NCI-H2171 treated with DMSO at 0.1 percent for 48 hours (cell line): Measurements from ENCODE around the gene FOLR1.
"Not testable (repeated sequence)": the region's sequence is repeated elsewhere in the genome, so short reads cannot be mapped to it uniquely, and the experiment has no call there.

Source experiments
- DNase-seq: peaks from one replicate; lab custom pipeline; 2025; lab: John Stamatoyannopoulos, UW

The FOLR1 gene

DNA sequence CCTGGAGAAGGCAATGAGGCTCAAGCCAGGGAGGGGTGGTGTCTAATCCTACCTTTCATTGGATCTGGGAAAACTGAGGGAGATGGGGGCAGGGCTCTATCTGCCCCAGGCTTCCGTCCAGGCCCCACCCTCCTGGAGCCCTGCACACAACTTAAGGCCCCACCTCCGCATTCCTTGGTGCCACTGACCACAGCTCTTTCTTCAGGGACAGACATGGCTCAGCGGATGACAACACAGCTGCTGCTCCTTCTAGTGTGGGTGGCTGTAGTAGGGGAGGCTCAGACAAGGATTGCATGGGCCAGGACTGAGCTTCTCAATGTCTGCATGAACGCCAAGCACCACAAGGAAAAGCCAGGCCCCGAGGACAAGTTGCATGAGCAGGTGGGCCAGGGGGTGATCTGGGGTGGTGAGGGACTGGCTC is at the start of gene FOLR1:
FOLR1 (plus strand) TSS at position 180 of the 421 bp plus-strand sequence; CDS start at position 214, 34 bp downstream.
- no peak for DNase-seq

DNA sequence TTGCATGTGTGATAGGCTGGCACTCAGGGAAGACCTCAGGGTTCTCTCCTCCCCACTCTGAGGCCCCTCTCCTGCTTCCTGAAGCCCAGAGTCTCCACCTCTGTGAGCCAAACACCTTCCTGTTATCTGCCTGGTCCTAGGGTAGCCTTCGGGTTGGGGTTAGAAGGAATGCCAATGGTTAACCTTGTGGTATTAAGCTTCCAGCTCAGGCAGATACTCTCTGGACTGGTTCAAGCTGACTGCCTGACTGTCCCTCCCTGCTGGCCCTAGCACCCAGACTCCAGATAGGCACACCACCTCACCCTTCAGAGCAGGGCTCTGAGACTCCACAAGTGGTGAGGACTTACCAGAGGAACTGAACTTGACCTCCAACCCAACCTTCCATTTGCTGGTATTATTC is 49.4 kb upstream of the FOLR1 start:
- DNase-seq: not testable (repeated sequence)

DNA sequence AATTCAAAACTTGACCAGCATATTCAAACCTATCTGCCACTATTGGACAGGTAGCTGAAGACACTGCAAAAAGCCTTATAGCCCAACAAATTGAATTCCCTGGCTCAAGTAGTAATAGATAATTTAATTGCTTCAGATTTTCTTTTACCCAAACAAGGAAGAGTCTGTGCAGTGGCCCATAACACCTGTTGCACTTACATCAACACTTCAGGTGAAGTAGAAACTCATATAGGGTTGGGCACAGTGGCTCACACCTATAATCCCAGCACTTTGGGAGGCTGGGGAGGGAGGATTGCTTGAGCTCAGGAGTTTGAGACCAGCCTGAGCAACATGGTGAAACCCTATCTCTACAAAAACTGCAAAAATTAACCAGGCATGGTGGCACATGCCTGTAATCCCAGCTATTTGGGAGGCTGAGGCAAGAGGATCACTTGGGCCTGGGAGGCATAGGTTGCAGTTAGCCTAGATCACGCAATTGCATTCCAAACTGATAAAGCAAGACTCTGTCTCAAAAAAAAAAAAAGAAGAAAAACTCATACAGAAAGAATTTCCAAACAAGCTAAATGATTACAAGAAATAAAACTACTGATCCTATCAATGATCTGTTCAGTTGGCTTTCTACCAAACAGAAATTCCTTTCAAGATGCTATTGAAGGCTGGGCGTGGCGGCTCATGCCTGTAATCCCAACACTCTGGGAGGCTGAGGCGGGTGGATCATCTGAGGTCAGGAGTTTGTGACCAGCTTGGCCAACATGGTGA is 47.0 kb upstream of the FOLR1 start:
- DNase-seq: no peak

DNA sequence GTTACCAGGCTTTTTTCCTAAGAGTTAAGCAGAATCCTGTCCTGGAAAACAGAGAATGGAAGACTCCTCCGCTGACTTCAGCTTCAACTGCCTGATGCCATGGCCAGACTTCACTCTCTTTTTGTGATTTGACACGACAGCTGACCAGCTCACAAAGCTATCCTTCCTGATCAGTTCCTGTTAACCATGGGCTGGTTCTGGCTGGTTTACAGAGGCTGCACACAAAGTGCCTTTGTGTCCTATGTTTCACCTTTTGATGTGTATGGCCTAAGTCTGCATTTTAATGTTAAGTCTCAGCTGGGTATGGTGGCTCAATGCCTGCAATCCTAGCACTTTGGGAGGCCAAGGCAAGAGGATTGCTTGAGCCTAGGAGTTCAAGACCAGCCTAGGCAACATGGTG is 45.3 kb upstream of the FOLR1 start:
- DNase-seq: no peak

DNA sequence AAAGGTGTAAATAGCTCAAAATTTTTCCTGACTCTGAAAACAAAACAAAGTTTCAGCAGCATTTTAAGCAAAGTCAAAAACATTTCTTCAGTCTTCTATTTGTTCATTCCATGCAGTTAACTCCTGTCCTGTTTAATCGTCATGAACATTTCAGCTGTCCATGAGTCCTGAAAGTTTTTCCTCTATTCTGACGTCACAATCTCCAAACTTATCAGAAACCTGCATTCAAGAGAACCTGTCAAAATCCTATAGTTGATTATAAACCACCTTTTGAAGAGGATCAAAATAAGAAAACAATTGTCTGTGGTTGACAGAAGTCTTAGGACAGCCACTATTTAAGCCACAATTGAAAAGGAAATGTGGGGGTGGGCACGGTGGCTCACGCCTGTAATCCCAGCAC is 41.1 kb upstream of the FOLR1 start:
- no peak for DNase-seq

DNA sequence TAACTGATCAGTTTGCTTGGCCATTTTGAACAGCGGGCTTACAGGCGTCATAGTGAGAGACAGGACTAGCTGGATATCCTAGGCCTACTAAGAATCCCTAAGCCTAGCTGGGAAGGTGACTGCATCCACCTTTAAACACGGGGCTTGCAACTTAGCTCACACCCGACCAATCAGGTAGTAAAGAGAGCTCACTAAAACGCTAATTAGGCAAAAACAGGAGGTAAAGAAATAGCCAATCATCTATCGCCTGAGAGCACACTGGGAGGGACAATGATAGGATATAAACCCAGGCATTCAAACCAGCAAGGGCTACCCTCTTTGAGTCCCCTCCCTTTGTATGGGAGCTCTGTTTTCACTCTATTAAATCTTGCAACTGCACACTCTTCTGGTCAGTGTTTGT is 38.1 kb upstream of the FOLR1 start:
- DNase-seq: not testable (repeated sequence)

DNA sequence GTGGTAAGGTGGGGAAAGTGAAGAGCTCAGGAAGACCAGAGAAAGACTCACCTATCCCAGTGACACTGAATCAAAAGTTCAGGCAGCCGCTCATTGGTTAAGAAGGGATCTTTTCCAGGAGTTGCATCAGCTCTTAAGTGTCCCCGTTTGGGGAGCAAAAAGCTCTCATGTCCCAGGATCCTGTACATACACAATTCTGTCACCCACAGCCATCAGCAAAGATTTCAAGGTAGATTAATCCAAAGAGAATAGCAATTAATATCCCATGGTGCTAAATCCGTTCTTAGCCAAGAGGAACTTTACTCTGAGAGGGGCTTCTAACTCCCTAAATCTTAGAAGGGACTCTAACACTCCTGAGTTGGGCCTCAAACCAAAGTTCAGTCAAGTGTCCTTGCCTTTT is 37.1 kb upstream of the FOLR1 start:
- no peak for DNase-seq

DNA sequence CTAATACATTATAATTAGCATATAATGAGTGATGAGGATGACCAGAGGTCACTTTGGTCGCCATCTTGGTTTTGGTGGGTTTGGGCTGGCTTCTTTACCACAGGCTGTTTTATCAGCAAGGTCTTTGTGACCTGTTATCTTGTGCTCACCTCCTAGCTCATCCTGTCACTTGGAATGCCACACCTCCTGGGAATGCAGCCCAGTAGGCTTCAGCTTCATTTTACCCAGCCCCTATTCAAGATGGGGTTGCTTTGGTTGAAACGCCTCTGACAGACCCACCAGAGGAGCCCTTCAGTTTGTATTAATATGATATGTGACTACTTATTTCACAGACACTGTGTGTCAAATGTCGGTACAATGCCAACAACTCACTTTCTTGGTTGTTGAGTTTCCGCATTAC is 36.2 kb upstream of the FOLR1 start:
- DNase-seq: no peak

DNA sequence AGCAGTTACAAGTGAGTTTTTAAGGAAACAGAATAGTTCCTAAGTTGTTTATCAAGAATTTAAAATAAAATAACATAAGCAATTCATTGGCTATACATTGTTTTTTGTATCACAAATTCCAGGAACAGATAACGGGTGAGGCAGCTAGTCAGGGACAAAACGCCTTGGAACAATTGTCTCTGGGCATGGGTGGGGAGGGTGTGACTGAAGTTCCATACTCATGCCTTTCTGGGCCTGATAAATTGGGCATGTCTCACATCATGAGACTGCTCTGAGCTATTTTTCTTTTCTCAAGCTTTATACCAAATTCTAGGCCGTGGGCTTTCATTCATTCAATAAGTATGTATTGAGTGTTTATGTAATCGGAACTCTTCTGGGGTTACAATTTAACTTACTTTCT is 34.8 kb upstream of the FOLR1 start:
- no peak for DNase-seq

DNA sequence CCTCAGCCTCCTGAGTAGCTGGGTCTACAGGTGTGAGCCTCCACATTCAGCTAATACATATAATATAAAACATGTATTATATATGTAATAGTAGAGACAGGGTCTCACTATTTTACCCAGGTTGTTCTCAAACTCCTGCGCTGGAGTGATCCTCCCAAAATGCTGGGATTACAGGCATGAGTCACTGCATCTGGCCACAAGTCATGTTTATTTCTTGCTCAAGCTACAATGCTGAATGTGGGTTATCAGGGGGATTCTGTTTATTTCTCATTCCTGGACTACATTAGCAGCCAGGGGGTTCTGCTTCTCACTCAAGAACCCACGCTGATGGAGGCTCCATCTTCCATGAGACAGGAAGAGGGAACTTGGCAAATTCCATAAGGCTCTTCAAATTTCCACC is 31.6 kb upstream of the FOLR1 start:
- DNase-seq: no peak

DNA sequence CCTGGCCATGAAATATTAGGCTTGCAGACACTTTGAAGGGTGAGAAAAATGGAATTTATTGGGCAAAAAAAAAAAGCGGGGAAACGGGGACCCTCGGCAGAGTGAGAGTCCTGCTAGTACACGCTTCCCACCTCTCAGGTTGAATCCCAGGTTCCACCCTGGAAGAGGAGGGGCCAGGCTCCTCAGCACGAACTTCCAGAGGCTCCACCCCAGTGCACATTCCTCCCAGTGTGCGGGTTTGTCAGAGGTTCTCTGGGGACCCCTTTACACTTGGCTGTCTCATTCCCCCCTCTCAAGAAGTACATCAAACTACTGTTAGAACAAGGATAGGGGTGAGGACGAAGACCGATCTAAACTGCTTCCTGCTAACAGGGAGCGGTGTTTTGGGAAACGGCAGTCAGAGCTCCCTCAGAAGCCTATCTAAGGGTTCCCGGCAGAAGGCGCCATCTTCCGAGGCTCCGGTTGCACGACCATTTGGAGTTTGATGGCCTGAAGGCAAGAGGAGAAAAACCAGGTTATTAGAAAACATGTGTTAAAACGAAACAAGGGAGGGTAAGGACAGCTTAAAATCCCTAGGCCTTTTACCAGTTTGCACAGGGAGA is 28.9 kb upstream of the FOLR1 start:
- DNase-seq: no peak

DNA sequence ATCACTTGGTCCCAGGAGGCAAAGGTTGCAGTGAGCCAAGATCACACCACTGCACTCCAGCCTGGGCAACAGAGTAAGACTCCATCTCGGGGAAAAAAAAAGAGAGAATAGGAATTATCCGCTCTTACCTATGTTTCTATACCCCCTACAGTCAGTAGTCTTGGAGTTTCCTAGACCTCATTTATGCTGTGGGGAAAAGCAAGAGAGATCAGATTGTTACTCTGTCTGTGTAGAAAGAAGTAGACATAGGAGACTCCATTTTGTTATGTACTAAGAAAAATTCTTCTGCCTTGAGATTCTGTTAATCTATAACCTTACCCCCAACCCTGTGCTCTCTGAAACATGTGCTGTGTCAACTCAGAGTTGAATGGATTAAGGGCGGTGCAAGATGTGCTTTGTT is 27.8 kb upstream of the FOLR1 start:
- not testable (repeated sequence) for DNase-seq

DNA sequence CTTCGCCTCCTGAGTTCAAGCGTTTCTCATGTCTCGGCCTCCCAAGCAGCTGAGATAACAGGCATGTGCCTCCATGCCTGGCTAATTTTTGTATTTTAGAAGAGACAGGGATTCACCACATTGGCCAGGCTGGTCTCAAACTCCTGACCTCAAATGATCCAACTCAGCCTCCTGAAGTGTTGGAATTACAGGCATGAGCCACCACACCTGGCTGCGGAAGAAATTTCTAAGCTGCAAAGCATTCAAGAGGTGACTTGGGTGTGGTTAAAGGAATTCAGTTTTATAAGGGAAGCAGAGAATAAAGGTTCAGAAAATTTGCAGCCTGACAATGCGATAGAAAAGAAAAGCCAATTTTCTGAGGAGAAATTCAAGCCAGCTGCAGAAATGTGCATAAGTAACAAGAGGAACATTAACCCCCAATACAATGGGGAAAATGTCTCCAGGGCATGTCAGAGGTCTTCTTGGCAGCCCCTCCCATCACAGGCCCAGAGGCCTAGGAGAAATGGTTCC is 22.8 kb upstream of the FOLR1 start:
- DNase-seq: not testable (repeated sequence)

DNA sequence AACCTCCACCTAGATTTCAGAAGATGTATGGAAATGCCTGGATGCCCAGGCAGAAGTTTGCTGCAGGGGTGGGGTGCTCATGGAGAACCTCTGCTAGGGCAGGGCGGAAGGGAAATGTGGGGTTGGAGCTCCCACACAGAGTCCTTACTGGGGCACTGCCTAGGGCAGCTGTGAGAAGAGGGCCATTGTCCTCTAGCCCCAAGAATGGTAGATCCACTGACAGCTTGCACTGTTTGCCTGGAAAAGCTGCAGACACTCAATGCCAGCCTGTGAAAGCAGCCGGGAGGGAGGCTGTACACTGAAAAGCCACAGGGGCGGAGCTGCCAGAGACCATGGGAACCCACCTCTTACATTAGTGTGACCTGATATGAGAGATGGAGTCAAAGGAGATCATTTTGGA is 22.2 kb upstream of the FOLR1 start:
- not testable (repeated sequence) for DNase-seq

DNA sequence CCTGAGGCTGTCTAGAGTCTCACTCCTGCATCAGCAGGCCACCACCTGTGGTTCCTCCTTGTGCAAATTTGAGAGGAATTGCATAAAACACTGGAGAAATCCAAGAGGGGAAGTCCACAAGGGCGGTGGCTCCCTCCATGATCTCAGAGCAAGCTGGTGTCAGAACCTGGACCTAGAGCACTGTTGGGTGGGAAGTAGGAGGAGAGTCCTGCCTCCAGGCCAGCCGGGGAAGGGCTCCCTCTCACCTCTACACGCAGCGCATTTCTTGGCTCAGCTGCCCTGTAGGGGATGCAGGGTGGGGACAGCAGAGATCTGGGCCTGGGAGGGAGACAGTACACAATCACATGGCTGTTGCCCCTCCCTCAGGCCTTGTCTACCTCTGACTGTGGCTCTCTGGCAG is 19.9 kb upstream of the FOLR1 start:
- not testable (repeated sequence) for DNase-seq

DNA sequence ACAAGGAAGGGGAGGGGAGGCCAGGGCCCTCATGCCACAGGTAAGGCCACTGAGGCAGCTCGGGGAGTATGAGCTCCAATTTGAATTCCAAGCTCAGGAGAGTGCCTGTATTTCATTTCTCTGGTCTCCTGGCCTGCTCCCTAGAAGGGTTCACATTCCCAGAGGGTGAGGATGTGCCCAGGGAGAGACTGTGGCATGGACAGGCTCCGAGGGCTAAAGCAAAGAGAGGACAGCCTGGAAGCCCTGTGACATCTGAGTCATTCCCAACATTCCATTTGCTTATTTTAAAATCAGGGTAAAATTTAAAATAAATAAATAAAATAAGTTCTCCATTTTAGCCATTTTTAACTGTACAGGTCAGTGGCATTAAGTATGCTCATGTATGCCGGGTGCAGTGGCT is 18.6 kb upstream of the FOLR1 start:
- DNase-seq: no peak

DNA sequence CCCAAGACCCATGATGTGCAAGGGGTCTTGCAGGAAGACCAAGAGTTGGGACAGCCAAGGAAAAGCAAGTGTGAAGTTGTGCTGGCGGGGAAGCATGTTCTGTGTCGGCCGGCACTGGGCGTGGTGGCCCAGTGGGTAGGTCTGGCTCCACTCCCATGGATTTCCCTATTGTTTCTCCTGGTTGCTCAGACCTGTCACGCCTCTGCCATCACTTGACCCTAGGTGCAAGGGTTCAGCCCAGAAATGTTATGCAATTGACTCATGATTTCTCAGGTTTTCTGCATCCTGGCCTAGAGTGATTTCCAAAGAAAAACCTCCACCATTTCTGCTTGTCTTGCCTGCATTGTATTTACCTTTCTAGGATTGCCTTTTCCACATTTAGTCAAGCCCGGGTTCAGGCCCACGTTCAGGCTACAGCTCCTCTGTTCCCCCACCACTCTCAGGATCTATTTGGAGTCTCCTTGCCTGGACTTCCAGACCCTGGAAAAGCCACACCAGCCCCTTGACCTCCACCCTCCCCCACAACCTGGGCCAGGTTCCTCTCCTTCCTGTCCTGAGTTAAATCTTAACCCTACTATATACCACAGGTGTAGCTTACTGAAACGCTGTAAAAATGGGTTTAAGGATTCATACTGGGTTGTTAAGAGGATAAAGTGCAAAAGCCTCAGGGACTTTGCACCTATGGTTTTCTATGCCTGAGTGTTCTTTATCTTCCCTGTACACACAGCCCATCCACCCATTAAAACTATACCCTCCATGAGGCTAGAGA is 17.5 kb upstream of the FOLR1 start:
- DNase-seq: no peak

DNA sequence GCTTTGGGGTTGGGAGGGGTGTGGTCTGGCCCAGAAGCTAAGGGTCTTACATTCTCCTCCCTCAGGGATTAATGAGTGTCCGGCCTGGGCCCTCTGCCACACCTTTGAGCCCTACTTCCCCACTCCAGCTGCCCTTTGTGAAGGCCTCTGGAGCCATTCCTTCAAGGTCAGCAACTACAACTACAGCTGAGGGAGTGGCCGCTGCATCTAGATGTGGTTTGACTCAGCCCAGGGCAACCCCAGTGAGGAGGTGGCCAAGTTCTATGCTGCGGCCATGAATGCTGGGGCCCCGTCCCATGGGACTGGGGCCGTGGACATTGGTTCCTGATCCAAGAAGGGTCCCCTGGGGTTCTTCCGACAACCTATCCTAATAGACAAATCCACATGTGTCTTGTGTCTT is 14.3 kb upstream of the FOLR1 start:
- no peak for DNase-seq

DNA sequence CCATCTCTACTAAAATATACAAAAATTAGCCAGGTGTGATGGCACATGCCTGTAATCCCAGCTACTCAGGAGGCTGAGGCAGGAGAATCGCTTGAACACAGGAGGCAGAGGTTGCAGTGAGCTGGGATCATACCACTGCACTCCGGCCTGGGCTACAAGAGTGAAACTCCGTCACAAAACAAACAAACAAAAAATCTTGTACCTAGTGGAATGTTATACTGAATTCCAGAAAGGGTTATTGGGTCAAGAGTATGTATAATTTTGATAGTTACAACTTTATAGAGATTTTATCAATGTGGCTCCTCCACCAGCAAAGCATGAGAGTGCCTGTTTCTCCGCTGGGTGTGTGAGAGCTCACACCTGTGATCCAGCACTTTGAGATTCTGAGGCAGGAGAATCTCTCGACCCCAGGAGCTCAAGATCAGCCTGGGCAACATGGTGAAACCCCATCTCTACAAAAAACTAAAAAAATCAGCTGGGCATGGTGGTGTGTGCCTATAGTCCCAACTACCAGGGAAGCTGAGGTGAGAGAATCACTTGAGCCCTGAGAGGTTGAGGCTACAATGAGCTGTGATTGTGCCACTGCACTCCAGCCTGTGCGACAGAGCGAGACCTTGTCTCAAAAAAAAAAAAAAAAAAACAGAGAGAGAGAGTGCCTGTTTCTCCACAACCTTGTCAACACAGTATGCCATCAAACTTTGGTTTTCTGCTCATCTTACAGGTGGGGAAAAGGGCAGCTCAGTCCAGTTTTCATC is 12.7 kb upstream of the FOLR1 start:
- no peak for DNase-seq

DNA sequence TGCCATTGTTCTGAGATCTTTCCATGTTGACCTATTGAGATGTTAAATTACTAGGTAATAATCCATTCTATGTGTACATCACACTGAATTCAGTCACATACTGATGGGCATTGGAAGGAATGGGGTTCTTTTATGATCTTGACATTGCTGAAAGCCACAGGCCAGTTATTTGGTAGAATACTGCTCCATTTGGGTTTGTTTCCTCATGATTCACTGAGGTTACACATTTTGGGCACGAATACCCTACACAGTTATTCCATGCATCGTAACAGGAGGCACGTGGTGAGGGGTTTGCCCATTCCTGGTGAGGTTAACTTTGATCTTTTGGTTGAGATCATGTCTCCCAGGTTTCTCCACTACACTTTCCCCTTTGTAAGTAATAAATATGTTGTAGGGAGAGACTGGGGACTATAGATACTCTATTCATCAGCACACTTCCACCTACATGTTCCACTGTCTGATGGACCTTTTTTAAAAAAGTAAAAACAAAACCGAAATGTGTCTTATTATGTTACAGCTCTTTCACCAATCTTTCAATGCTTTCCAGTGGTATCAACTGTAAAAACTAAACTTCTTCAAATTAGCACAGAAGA is 12.0 kb upstream of the FOLR1 start:
- no peak for DNase-seq

DNA sequence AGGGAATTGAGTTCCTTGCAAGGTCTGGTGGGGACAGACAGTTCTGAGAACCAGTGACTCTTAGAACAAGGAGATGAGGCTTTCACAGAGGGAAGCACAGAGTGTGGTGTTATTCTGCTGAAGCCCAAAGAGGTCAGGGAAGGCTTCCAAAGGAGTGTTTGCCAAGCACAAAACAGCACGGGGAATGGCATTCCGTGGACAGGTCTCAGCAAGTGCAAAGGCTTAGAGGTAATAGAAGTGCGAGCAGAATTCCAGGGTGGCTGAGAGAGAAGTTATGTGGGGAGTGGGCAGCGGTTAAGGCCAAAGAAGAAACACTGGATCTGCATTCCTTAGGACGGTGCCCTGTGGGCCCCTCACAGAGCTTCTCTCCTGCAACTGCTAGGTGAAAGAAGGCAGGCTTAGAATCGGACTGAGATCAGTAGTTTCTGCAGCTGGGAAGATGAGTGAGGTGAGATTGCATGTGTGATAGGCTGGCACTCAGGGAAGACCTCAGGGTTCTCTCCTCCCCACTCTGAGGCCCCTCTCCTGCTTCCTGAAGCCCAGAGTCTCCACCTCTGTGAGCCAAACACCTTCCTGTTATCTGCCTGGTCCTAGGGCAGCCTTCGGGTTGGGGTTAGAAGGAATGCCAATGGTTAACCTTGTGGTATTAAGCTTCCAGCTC is 10.9 kb upstream of the FOLR1 start:
- DNase-seq: not testable (repeated sequence)
